PC-9 (cell line): ENCODE data around the gene GLYATL3. TPM values are rescaled to one million over a fixed set of nuclear protein-coding genes. Genes with fewer than 3 reads are reported as not detected.

Source experiments
- BruUV-seq: library from RNA; stranded (reverse); fragments of 400-500 nt; replicated peaks from 2 replicates; lab custom pipeline; 2021; lab: Mats Ljungman, UMichigan
- CTCF ChIA-PET: fragments of 300-600 bp; sonication (Branson Sonifier 250); formaldehyde crosslinking; loops from one replicate; lab custom pipeline; 2022; ENCODE audit warnings: antibody characterized with exemption; lab: Charles Lee
- POLR2A ChIA-PET: fragments of 300-600 bp; sonication (Branson Sonifier 250); formaldehyde crosslinking; loops from one replicate; lab custom pipeline; 2022; ENCODE audit warnings: antibody characterized with exemption; ENCODE audit not compliant: unreplicated experiment; lab: Charles Lee
- DNase-seq, 2 experiments: peaks; one replicate each; pipeline versions ENCODE4 v3.0.0 to v3.0.0-alpha.2; 2015 to 2022; ENCODE audit warnings: mixed read lengths in 1 of 2
- H2AFZ ChIP-seq: fragments of 200-600 bp; sonication (generic); 2 replicates; pipeline ENCODE4 v1.8.1; 2017; ENCODE audit warnings: antibody characterized with exemption
- H3F3A ChIP-seq: fragments of 200-600 bp; sonication (generic); 2 replicates; pipeline ENCODE4 v1.8.1; 2017; ENCODE audit warnings: antibody characterized with exemption, mild to moderate bottlenecking, low read depth; ENCODE audit not compliant: insufficient read depth
- H3K27ac ChIP-seq: fragments of 200-600 bp; sonication (generic); 2 replicates; pipeline ENCODE4 v1.6.1; 2016; ENCODE audit warnings: mixed run types
- H3K27me3 ChIP-seq: fragments of 200-600 bp; sonication (generic); 2 replicates; pipeline ENCODE4 v1.6.1; 2016; ENCODE audit warnings: low read depth, mixed run types; ENCODE audit not compliant: insufficient read depth
- H3K36me3 ChIP-seq: fragments of 200-600 bp; sonication (generic); 2 replicates; pipeline ENCODE4 v1.6.1; 2016; ENCODE audit warnings: low read depth, mixed run types
- H3K4me1 ChIP-seq: fragments of 200-600 bp; sonication (generic); replicated peaks from 2 replicates; pipeline ENCODE4 v1.6.1; 2016; ENCODE audit warnings: mixed run types; ENCODE audit not compliant: insufficient read depth
- H3K4me2 ChIP-seq: fragments of 200-600 bp; sonication (generic); 2 replicates; pipeline ENCODE4 v1.6.1; 2017; ENCODE audit warnings: mixed run types
- H3K4me3 ChIP-seq: fragments of 200-600 bp; sonication (generic); 2 replicates; pipeline ENCODE4 v1.6.1; 2016; ENCODE audit warnings: mixed run types
- H3K79me2 ChIP-seq: fragments of 200-600 bp; sonication (generic); 2 replicates; pipeline ENCODE4 v1.6.1; 2017; ENCODE audit warnings: low read depth, mixed run types
- H3K9me2 ChIP-seq: fragments of 200-600 bp; sonication (generic); 2 replicates; pipeline ENCODE4 v1.8.1; 2017; ENCODE audit warnings: mild to moderate bottlenecking; ENCODE audit not compliant: insufficient read depth
- H3K9me3 ChIP-seq: fragments of 200-600 bp; sonication (generic); 2 replicates; pipeline ENCODE4 v1.8.1; 2016; ENCODE audit warnings: low read depth; ENCODE audit not compliant: insufficient read depth
- H4K20me1 ChIP-seq: fragments of 200-600 bp; sonication (generic); 2 replicates; pipeline ENCODE4 v1.8.1; 2017; ENCODE audit not compliant: insufficient read depth
- EZH2 ChIP-seq: fragments of 200-600 bp; sonication (generic); IDR thresholded peaks from 2 replicates; pipeline ENCODE4 v1.8.0; 2017; ENCODE audit warnings: antibody characterized with exemption, low read depth
- intact Hi-C: fragments of 100-400 bp; cut with micrococcal nuclease; formaldehyde crosslinking; loops from one replicate; pipeline ENCODE4 v1.10.0; 2022; ENCODE audit not compliant: unreplicated experiment
- total RNA-seq: library from RNA; stranded (reverse); gene quantifications from 2 replicates; pipeline ENCODE4 v1.2.3, GENCODE V29; 2021
- TF ChIP-seq, protein P1 (sequence below): fragments of 200-600 bp; sonication (generic); conservative IDR thresholded peaks from 2 replicates; pipeline ENCODE4 v1.6.1; 2017; ENCODE audit warnings: mixed run types, antibody characterized with exemption, mild to moderate bottlenecking, moderate library complexity

GLYATL3 gene
- total RNA-seq, 1 experiment from 2014 or later = not detected

DNA sequence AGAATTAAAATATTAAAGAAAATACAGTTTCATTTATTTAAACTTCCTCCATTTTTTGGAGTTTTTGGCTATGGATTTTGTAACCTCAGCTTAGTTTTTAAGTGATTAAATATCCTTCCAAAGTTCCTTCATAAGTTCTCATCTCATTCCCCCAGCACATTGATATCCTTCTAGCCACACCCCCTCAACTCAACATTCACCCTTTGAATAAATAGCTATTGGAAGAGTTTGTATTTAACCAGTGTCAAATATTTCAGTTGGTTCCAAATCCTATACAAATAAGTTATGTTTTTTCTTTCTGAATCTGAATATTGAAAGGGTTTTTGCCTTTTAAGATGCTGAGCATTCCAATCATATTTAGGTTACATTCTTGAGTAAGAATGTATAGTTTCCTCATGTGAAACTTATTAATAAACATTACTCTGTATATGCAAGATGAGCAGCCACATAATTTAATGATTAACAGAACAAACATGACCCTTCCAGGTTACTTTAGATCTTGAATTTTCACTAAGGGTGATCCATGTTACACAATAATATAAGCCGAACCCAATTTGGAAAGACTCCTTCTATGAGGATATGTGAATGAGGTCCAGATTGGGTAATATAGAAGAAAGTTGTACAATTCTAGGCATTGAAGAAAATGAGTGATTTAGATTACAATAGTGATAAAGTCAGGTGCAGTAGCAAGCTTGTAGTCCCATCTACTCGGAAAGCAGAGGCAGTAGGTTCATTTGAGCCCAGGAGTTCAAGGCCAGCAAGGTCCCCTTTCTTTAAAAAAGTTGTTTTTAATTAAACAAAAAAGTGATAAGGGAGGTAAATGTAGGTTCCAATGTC is 13.6 kb downstream of the GLYATL3 start:
- CTCF ChIA-PET = no interaction called here

DNA sequence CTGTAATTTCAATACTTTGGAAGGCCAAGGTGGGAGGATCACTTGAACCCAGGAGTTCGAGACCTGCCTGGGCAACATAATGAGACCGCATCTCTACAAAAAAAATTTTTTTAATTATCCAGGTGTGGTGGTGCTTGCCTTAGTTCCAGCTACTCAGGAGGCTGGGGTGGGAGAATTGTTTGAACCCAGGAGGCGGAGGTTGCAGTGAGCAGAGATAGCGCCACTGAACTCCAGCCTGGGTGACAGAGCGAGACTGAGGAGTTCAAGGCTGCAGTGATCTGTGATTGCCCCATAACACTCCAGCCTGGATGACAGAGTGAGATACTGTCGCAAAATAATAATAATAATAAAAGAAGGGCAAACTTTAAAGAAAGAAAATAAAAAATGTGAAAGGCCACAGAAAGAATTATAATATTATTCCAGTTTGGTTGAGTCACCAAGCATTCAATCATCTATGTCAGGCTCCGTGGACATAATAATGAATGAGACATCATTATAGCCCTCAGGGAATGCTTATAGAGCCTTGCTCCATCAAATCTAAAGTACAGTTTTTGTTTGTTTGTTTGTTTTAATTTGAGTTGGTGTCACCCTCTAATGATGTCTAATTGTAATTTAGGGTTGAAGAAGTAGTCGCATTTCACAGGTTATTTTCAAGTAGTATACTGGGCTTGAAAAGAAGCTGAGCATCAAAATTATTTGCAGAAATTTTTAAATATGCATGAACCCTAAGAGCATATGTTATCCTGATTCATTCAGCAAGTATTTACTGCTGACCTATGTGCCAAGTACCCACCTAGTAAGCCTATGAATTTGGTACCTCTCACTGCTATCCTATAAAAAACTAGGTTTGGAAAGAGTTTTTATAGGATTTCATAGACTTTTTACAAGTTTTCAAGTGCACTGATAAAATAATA is 15.1 kb downstream of the GLYATL3 start:
- Histone ChIP-seq H3K4me1 (no peaks in the 10 kb centered on the region), H3F3A (no peaks in the 10 kb centered on the region), H3K4me2 (no peak overlapping the region), H3K27me3 (no peaks in the 10 kb centered on the region), H3K36me3 (no peaks in the 10 kb centered on the region), H3K9me2 (no peaks in the 10 kb centered on the region), H3K9me3 (no peaks in the 10 kb centered on the region; the same call in 1 of the 2 replicates), H3K79me2 (no peaks in the 10 kb centered on the region), H3K4me3 (no peak overlapping the region), H2AFZ (no peak overlapping the region), H4K20me1 (no peaks in the 10 kb centered on the region), H3K27ac (no peak overlapping the region)
- DNase-seq = no peak
- ChIA-PET POLR2A (no interaction called here), CTCF (no interaction called here)
- TF ChIP-seq, protein P1, sequence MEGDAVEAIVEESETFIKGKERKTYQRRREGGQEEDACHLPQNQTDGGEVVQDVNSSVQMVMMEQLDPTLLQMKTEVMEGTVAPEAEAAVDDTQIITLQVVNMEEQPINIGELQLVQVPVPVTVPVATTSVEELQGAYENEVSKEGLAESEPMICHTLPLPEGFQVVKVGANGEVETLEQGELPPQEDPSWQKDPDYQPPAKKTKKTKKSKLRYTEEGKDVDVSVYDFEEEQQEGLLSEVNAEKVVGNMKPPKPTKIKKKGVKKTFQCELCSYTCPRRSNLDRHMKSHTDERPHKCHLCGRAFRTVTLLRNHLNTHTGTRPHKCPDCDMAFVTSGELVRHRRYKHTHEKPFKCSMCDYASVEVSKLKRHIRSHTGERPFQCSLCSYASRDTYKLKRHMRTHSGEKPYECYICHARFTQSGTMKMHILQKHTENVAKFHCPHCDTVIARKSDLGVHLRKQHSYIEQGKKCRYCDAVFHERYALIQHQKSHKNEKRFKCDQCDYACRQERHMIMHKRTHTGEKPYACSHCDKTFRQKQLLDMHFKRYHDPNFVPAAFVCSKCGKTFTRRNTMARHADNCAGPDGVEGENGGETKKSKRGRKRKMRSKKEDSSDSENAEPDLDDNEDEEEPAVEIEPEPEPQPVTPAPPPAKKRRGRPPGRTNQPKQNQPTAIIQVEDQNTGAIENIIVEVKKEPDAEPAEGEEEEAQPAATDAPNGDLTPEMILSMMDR = no peak
- TF ChIP-seq EZH2 = no peak
- no TSS peak for BruUV-seq
- intact Hi-C loops = no loop called here

More for the DNA sequence above, 13.6 kb downstream of the GLYATL3 start:
- no peak overlapping the region for H2AFZ ChIP-seq
- H3K4me2 ChIP-seq = no peak overlapping the region
- H3K9me3 ChIP-seq = no peaks in the 10 kb centered on the region; the same call in 1 of the 2 replicates
- no peak overlapping the region for H3K4me3 ChIP-seq
- DNase-seq = peak in 1 of 2 experiments; percentile 58
- intact Hi-C loops = no loop called here
- POLR2A ChIA-PET = interaction anchor here (0.6 kb wide), 1 partner anchor 83 kb away, joined by 5 read pairs; no protein-coding TSS in a partner anchor
- H3K27ac ChIP-seq = no peak overlapping the region
- no peaks in the 10 kb centered on the region for H3K36me3 ChIP-seq
- H3F3A ChIP-seq = no peaks in the 10 kb centered on the region
- H3K9me2 ChIP-seq = no peaks in the 10 kb centered on the region
- TF ChIP-seq, protein P1 = no peak
- TF ChIP-seq EZH2 = no peak
- no peaks in the 10 kb centered on the region for H3K27me3 ChIP-seq
- H3K79me2 ChIP-seq = no peaks in the 10 kb centered on the region
- BruUV-seq = no TSS peak
- H4K20me1 ChIP-seq = no peaks in the 10 kb centered on the region
- H3K4me1 ChIP-seq = no peaks in the 10 kb centered on the region

DNA sequence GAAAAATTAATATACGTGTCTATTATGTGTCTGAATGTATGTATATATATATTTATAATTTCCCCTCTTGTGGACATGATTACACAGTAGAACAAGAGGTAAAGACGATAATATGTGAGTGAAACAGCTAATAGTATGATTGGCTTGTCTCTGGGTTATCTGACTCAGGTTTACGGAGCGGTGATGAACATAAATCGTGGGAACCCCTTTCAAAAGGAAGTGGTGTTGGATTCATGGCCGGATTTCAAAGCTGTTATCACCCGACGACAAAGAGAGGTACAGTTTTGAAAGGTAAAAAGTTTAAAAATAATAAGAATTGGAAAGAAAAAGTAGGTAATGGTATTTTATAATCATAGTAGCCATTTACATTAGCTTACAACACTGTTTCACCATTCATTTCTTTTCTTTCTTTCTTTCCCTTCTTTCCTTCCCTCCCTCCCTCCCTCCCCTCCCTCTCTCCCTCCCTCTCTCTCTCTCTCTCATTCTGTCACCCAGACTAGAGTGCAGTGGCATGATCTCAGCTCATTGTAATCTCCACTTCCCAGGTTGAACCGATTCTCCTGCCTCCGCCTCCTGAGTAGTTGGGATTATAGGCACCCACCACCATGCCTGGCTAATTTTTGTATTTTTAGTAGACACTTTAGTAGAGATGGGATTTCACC is 15.9 kb downstream of the GLYATL3 start:
- H3K4me2 ChIP-seq = no peak overlapping the region
- no peak overlapping the region for H3K27ac ChIP-seq
- no peaks in the 10 kb centered on the region for H3K27me3 ChIP-seq
- ChIA-PET CTCF (no interaction called here), POLR2A (no interaction called here)
- no peaks in the 10 kb centered on the region for H3F3A ChIP-seq
- peak overlapping the region; percentile 58 for H2AFZ ChIP-seq
- no peaks in the 10 kb centered on the region for H4K20me1 ChIP-seq
- no peak for TF ChIP-seq EZH2
- TF ChIP-seq, protein P1 = no peak
- no peak for DNase-seq
- H3K4me1 ChIP-seq = no peaks in the 10 kb centered on the region
- H3K36me3 ChIP-seq = no peaks in the 10 kb centered on the region
- BruUV-seq = no TSS peak
- intact Hi-C loops = no loop called here
- no peak overlapping the region for H3K4me3 ChIP-seq
- H3K9me2 ChIP-seq = no peaks in the 10 kb centered on the region
- no peaks in the 10 kb centered on the region for H3K79me2 ChIP-seq
- no peaks in the 10 kb centered on the region; the same call in 1 of the 2 replicates for H3K9me3 ChIP-seq
